HL-60/S4 treated with retinoic acid at 250 ng/mL for 4 days and 3 days (cell line): ENCODE measurements around the gene CSRNP2.
"Not testable (repeated sequence)": the region's sequence is repeated elsewhere in the genome, so short reads cannot be mapped to it uniquely, and the experiment has no call there.

Source experiments
- in situ Hi-C: fragments of 300-500 bp; cut with MboI; formaldehyde crosslinking; loops from 2 replicates; pipeline ENCODE4 v1.7.0; 2022; ENCODE audit warnings: low sequenced_read_pairs

CSRNP2 gene

GRCh38 chr12:51028126-51028812, 55.1 kb downstream of the CSRNP2 start:
- in situ Hi-C loops: no loop called here

GRCh38 chr12:51027342-51027835, 56.0 kb downstream of the CSRNP2 start:
- in situ Hi-C loops: no loop called here

DNA sequence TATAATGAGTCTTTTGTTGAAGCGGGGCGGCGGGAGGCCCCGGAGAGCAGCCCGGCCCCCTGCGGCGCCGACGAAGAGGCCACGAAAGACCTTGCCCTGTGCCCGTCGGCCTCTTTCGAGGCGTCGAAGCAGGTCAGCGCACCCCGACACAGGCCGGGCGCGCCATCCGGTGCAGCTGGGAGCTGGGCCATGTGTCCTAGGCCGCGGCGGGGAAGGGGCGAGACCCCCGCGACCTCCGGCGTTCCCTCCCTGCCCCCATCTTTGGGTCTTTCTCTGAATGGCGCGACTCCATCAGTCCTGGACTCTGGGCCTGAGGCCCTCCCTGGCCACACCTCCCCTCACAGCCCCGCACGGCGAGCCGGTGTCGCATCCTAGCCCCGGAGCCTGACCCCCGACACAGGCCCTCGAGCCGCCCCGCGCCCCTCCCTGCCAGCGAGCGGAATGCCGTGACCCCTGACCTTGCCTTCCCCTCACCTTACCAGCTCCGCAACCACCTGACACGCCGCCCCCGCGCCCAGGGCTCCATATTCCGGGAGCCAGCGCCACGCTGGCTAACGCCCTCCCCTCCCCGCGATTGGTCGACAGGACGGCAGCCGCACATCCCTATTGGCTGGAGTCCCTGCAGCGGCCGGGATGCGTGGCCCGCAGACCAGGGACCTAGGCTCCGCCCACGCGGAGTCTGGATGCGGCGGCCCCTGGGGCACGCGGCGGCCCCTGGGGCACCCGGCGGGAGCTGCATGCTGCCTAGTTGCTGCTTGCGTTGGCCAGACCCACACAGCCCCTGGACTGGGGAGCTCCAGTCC, 57.4 kb downstream of the CSRNP2 start, which contains the start of gene SLC11A2:
Gene SLC11A2 (minus strand): TSS at position 549 of the 803 bp plus-strand sequence. CDS start 15,656 bp downstream, outside the sequence.
- in situ Hi-C loops: no loop called here

DNA sequence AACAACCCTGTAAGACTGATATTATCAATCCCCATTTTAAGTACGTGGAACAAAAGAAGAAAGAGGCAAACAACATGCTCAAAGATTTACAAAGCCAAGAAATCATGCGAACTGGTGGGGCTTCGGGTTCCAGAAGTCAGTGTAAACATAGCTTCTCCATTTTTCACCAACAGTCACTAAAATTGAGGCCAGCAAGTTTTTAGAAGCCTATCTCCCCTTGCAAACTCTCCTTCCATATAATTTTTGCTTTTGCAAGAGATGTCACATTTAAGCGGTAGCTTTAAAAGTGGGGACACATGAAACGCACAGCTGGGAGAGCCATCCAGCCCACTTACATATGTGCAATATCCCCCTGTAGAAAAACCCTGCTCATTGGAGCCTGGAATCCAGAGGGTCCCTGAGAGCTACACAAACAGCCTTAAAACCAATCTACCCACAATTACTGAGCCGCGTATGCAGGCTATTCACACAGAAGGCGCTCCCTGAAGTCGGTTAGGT, 58.0 kb downstream of the CSRNP2 start:
- in situ Hi-C loops: no loop called here

DNA sequence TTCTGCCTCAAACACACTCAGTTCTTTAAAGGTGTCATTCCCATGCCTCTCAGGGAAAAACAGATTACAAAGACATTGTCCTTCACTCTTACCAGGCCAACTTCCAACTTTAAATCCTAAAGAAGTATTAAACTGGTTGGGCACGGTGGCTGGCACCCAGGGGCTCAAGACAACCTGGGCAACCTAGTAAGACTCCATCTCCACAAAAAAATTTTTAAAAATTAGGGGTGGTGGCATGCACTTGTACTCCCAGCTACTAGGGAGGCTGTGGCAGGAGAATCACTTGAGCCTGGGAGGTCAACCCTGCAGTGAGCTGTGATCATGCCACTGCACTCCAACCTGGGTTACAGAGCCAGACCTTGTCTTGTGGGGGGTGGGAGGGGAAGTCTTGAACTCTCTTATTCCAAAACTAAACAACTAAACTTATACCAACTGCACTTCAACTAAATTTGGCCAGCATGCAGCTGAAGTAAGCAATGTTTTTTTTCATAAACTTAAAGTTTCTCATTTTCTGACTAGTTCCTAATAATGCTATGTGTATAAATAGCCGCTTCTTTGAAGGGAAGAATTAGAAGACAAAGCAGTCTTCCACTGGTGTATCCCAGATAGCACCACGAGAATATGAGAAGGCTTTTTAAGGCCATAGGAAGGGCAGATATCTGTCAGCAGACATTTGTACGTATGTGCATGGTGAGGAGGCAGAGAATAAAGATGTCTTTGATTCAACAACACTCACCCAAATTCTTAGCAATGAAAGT, 59.6 kb downstream of the CSRNP2 start:
- in situ Hi-C loops: no loop called here

DNA sequence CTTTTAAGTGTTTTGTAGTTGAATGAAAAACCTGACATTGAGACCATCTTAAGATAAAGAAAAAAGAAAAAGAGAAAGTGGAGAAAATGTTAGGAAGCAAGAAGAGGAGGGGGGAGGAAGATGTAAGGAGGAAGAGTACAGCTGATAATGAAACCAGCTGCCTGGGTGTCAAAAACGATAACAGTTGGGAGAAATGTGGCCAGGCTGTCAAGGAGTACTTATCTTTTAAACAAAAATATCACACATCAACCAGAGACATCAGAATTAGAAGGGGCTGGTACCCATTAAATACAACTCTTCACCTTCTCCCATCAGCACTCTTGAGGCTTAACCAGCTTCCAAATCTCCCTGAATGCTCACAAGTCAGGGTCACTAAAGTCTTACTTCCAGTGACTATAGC, 61.7 kb downstream of the CSRNP2 start:
- in situ Hi-C loops: no loop called here

DNA sequence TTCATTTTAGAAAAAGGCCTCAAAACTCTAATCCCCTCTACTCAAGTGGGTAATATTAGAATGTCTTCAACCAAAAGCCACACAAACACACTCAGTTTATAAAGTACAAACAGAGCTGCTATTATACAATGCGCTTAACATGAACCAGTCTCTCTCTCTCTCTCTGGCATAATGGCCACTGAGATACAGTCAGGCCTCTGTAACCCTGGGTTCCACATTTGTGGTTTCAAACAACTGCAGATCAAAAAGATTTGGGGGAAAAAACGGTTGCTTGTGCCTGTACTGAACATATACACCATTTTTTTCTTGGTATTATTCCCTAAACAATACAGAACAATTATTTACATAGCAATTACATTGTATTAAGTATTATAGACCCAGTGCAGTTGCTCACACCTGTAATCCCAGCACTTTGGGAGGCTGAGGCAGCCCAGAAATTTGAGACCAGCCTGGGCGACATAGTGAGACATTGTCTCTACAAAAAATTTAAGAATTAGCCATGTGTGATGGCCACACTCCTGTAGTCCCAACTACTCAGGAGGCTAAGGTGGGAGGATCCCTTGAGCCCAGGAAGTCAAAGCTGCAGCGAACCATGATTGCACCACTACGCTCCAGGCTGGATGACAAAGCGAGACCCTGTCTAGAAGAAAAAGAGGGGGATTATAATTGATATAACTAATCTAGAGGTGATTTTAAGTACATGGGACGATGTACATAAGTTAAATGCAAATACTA, 62.8 kb downstream of the CSRNP2 start:
- in situ Hi-C loops: no loop called here

- in situ Hi-C loops: no loop called here
Measured at GRCh38 chr12:51019927-51020326, 63.5 kb downstream of the CSRNP2 start.

- in situ Hi-C loops: no loop called here
Measured at GRCh38 chr12:51018956-51019355, 64.4 kb downstream of the CSRNP2 start.

GRCh38 chr12:51017452-51017851, 65.9 kb downstream of the CSRNP2 start:
- in situ Hi-C loops: no loop called here

- in situ Hi-C loops: not testable (repeated sequence)
Measured at GRCh38 chr12:51014467-51014866, 68.9 kb downstream of the CSRNP2 start.

- in situ Hi-C loops: no loop called here
Measured at GRCh38 chr12:51013441-51013840, 70.0 kb downstream of the CSRNP2 start.

- in situ Hi-C loops: no loop called here
Measured at GRCh38 chr12:51012570-51013236, 70.7 kb downstream of the CSRNP2 start.

DNA sequence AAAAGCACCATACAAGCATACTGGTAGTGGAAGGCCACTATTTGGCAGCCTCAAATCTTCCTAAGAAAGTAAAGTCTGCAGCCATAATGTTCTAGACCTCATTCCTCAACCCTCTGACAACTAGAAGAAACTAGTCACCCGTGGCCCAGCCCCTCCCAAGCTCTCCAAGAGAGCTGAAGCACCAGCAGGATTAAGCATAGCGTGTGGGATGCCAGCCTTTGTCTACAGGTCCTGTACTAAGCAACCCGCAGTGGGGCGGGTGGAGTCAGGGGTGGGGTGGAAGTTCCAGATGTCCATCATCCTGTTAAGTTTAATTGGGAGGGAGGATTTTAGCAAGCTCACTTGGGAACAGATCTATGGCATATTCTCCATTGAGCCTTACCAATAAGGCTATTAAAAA, 71.4 kb downstream of the CSRNP2 start:
- in situ Hi-C loops: no loop called here
